Endothelial cell of umbilical vein (primary cell): ENCODE data around the gene RO60. TPM values are rescaled to one million over a fixed set of nuclear protein-coding genes. Genes with fewer than 3 reads are reported as not detected.

Experiments used
- BruUV-seq: library from RNA; stranded (reverse); fragments of 400-500 nt; replicated peaks from 2 replicates; lab custom pipeline; 2021; lab: Mats Ljungman, UMichigan
- CTCF ChIA-PET: fragments of 300-600, 350-600 bp; sonication (Branson Sonifier 250); formaldehyde crosslinking; loops from one replicate; lab custom pipeline; 2021; ENCODE audit warnings: antibody characterized with exemption, inconsistent platforms; lab: Charles Lee
- POLR2A ChIA-PET: fragments of 300-600, 350-600 bp; sonication (Branson Sonifier 250); formaldehyde crosslinking; loops from one replicate; lab custom pipeline; 2021; ENCODE audit warnings: antibody characterized with exemption, inconsistent platforms; lab: Charles Lee
- DNase-seq: peaks from one replicate; pipeline ENCODE4 v3.0.0-alpha.2; 2011; ENCODE audit warnings: low read depth, low spot score
- FAIRE-seq: peaks from 2 replicates; lab custom pipeline; 2011; peaks lifted over from hg19 to GRCh38; lab: Jason Lieb, UNC
- H2AFZ ChIP-seq: 2 replicates; pipeline ENCODE4 v1.6.0; 2012; ENCODE audit warnings: low read depth, low read length, control low read depth, inconsistent platforms
- H3K27ac ChIP-seq: 2 replicates; pipeline ENCODE4 v1.5.1; 2011; ENCODE audit warnings: low read depth, mild to moderate bottlenecking, control low read depth, low read length, moderate library complexity; ENCODE audit not compliant: insufficient read depth
- H3K27me3 ChIP-seq, 2 experiments: 2 replicates each; pipeline versions ENCODE4 v1.6.0 to v1.6.1; 2011; ENCODE audit warnings: low read length in 2 of 2, mixed read lengths in 1 of 2; ENCODE audit not compliant: control insufficient read depth in 2 of 2, insufficient read depth in 2 of 2
- H3K36me3 ChIP-seq, 2 experiments: 2 replicates in 1 of 2; 3 replicates in 1 of 2; pipeline ENCODE4 v1.5.1; 2011; ENCODE audit warnings: low read length in 2 of 2, mild to moderate bottlenecking in 1 of 2, moderate library complexity in 1 of 2; ENCODE audit not compliant: control insufficient read depth in 2 of 2, insufficient read depth in 2 of 2; ENCODE audit errors: extremely low read depth in 1 of 2
- H3K4me1 ChIP-seq: 3 replicates; pipeline ENCODE4 v1.5.1; 2011; ENCODE audit warnings: mild to moderate bottlenecking, low read length; ENCODE audit not compliant: control insufficient read depth, insufficient read depth; ENCODE audit errors: extremely low read depth
- H3K4me2 ChIP-seq: 2 replicates; pipeline ENCODE4 v1.6.1; 2011; ENCODE audit warnings: low read length, control low read depth, mixed read lengths; ENCODE audit not compliant: insufficient read depth
- H3K4me3 ChIP-seq, 3 experiments: fragments of 200-600 bp in 1 of 3; sonication (generic), shearing (Covaris generic) in 1 of 3; replicated peaks in 1 of 3; 2 replicates each; pipeline ENCODE4 v1.5.1; 2011 to 2016; ENCODE audit warnings: control low read depth in 3 of 3, low read length in 3 of 3, mild to moderate bottlenecking in 2 of 3, inconsistent platforms in 1 of 3, low read depth in 1 of 3, moderate library complexity in 1 of 3; ENCODE audit not compliant: insufficient read depth in 1 of 3
- H3K79me2 ChIP-seq: 2 replicates; pipeline ENCODE4 v1.6.0; 2012; ENCODE audit warnings: low read length, inconsistent platforms; ENCODE audit not compliant: control insufficient read depth, insufficient read depth
- H3K9ac ChIP-seq: replicated peaks from 2 replicates; pipeline ENCODE3; 2011; ENCODE audit warnings: low read length, control low read depth; ENCODE audit not compliant: insufficient read depth; ENCODE audit errors: extremely low read depth
- H3K9me1 ChIP-seq: replicated peaks from 3 replicates; pipeline ENCODE4 v1.6.0; 2011; ENCODE audit warnings: mild to moderate bottlenecking, low read length; ENCODE audit not compliant: control insufficient read depth, insufficient read depth; ENCODE audit errors: extremely low read depth
- H3K9me3 ChIP-seq: replicated peaks from 2 replicates; pipeline ENCODE4 v1.5.1; 2012; ENCODE audit warnings: low read length, inconsistent platforms; ENCODE audit not compliant: control insufficient read depth, insufficient read depth
- H4K20me1 ChIP-seq: replicated peaks from 2 replicates; pipeline ENCODE3; 2011; ENCODE audit warnings: mild to moderate bottlenecking, low read length; ENCODE audit not compliant: control insufficient read depth, insufficient read depth; ENCODE audit errors: extremely low read depth
- EZH2 ChIP-seq: IDR thresholded peaks from 2 replicates; pipeline ENCODE4 v1.6.1; 2012; ENCODE audit warnings: borderline replicate concordance, low read depth, mild to moderate bottlenecking, moderate library complexity, low read length, inconsistent platforms; ENCODE audit not compliant: severe bottlenecking
- FOS ChIP-seq: IDR thresholded peaks from 2 replicates; pipeline ENCODE4 v1.6.1; 2011; ENCODE audit warnings: mild to moderate bottlenecking, low read length, moderate library complexity, borderline replicate concordance; ENCODE audit not compliant: insufficient read depth
- GATA2 ChIP-seq: IDR thresholded peaks from 2 replicates; pipeline ENCODE4 v1.7.0; 2011; ENCODE audit warnings: low read depth, mild to moderate bottlenecking, moderate library complexity, mixed read lengths, low read length; ENCODE audit not compliant: insufficient read length, insufficient read depth
- JUN ChIP-seq: IDR thresholded peaks from 2 replicates; pipeline ENCODE4 v1.6.1; 2011; ENCODE audit warnings: borderline replicate concordance, low read depth; ENCODE audit not compliant: insufficient read length, insufficient read depth
- MYC ChIP-seq: IDR thresholded peaks from one replicate; pipeline ENCODE4 v1.6.1; 2011; ENCODE audit warnings: mild to moderate bottlenecking, low read depth, low read length
- POLR2AphosphoS5 ChIP-seq: IDR thresholded peaks from 2 replicates; pipeline ENCODE4 v1.6.1; 2012; ENCODE audit warnings: low read depth, mild to moderate bottlenecking, control low read depth, low read length, moderate library complexity; ENCODE audit not compliant: insufficient read depth
- dilution Hi-C: fragments of 300-500 bp; cut with MboI; formaldehyde crosslinking; loops from one replicate; pipeline ENCODE4 v1.15.0; 2019; ENCODE audit warnings: low sequenced_read_pairs; ENCODE audit not compliant: extremely low pct_ligation_motif_present
- intact Hi-C: fragments of 100-400 bp; cut with micrococcal nuclease; formaldehyde crosslinking; loops from one replicate; pipeline ENCODE4 v1.10.0; 2022
- polyA plus RNA-seq, 4 experiments: library from polyadenylated mRNA; depleted of rRNA in 3 of 4; stranded (reverse) in 3 of 4; unstranded in 1 of 4; fragments of >200 nt; gene quantifications; 2 replicates each; pipeline versions ENCODE4 v1.2.1 to v1.2.3, GENCODE V29; 2011 to 2012; ENCODE audit warnings: missing spikeins in 1 of 4
- total RNA-seq: library from RNA; stranded (reverse); gene quantifications from 2 replicates; pipeline ENCODE4 v1.2.3, GENCODE V29; 2021
- TF ChIP-seq, protein P1 (sequence below): IDR thresholded peaks from 2 replicates; pipeline ENCODE4 v1.6.1; 2011; ENCODE audit not compliant: insufficient read depth, insufficient read length
- TF ChIP-seq, protein P2 (sequence below), 2 donors: IDR thresholded peaks; 1 replicate in 1 of 2; 2 replicates in 1 of 2; pipeline ENCODE4 v1.5.1; 2011; ENCODE audit warnings: low read length in 2 of 2, mild to moderate bottlenecking in 2 of 2, moderate library complexity in 2 of 2, control low read depth in 1 of 2, inconsistent platforms in 1 of 2, low read depth in 1 of 2; ENCODE audit not compliant: insufficient read depth in 1 of 2; ENCODE audit errors: extremely low read depth in 1 of 2

The RO60 gene
- total and polyA plus RNA-seq, 2 donors (not counting 3 experiments of a cell fraction or from before 2014, with no cell fraction given): 11.1 to 60.3 TPM

DNA sequence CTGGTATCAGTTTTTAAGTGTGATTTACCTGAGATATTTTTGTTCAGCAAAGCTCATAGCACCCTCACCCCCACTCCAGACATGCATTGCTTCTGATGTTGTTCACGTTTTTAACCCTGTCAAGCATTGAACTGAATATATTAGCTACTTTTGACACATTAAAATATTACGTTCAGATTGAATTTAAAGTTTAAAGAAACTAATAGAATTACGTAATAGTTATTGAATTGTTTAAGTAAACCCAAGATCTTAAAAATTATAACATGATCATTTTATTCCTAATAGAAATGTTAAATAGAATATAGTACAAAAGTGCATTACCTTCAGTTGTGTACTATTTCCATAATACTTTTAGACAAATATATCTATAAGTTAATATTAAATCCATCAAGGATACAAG is 26.9 kb downstream of the RO60 start:
- FAIRE-seq: no peak
- TF ChIP-seq POLR2AphosphoS5: no peak
- TF ChIP-seq EZH2: no peak
- TF ChIP-seq, protein P1, sequence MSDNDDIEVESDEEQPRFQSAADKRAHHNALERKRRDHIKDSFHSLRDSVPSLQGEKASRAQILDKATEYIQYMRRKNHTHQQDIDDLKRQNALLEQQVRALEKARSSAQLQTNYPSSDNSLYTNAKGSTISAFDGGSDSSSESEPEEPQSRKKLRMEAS: no peak
- Histone ChIP-seq H3K4me3 (no peak overlapping the region), H3K9me3 (no peaks in the 10 kb centered on the region), H3K27ac (no peak overlapping the region), H3K9me1 (no peaks in the 10 kb centered on the region), H4K20me1 (no peaks in the 10 kb centered on the region), H3K79me2 (no peaks in the 10 kb centered on the region), H3K9ac (no peak overlapping the region), H3K4me1 (no peaks in the 10 kb centered on the region), H3K36me3 (peaks cover 9 to 10% of the 10 kb centered on the region in 2 experiments), H3K27me3 (no peaks in the 10 kb centered on the region), H3K4me2 (no peak overlapping the region), H2AFZ (no peak overlapping the region)
- no peak for DNase-seq
- intact Hi-C loops: no loop called here
- POLR2A ChIA-PET: no interaction called here
- CTCF ChIA-PET: interaction anchor here (1.3 kb wide), 1 partner anchor 20 kb away, joined by 3 read pairs; no protein-coding TSS in a partner anchor
- no TSS peak for BruUV-seq
- dilution Hi-C loops: no loop called here

DNA sequence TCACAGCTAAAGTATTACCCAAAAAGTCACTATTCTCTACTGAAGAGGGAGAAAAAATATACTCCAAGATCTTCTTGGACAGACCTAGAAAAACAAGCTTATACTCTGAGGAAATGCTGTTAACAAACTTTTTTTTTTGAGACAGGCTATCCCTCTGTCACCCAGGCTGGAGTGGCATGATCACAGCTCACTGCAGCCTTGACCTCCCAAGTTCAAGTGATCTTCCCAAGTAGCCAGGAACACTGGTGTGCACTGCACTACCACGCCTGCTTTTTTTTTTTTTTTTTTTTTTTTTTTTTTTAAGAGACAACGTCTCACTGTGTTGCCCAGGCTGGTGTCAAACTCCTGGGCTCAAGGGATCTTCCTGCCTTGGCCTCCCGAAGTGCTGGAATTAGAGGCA is 28.5 kb downstream of the RO60 start:
- H3K4me2 ChIP-seq: no peak overlapping the region
- no peaks in the 10 kb centered on the region for H3K27me3 ChIP-seq
- ChIA-PET POLR2A (no interaction called here), CTCF (interaction anchor here (0.7 kb wide), 1 partner anchor 637 kb away, joined by 3 read pairs; no protein-coding TSS in a partner anchor)
- no peak overlapping the region for H3K27ac ChIP-seq
- no peak for DNase-seq
- H3K9me3 ChIP-seq: no peaks in the 10 kb centered on the region
- H3K9me1 ChIP-seq: no peaks in the 10 kb centered on the region
- H3K79me2 ChIP-seq: no peaks in the 10 kb centered on the region
- H2AFZ ChIP-seq: no peak overlapping the region
- intact Hi-C loops (no loop called here), dilution Hi-C loops (no loop called here)
- H4K20me1 ChIP-seq: no peaks in the 10 kb centered on the region
- H3K36me3 ChIP-seq: peaks cover 5% of the 10 kb centered on the region in 2 experiments
- H3K4me1 ChIP-seq: no peaks in the 10 kb centered on the region
- no TSS peak for BruUV-seq
- no peak overlapping the region for H3K4me3 ChIP-seq
- TF ChIP-seq, protein P2, sequence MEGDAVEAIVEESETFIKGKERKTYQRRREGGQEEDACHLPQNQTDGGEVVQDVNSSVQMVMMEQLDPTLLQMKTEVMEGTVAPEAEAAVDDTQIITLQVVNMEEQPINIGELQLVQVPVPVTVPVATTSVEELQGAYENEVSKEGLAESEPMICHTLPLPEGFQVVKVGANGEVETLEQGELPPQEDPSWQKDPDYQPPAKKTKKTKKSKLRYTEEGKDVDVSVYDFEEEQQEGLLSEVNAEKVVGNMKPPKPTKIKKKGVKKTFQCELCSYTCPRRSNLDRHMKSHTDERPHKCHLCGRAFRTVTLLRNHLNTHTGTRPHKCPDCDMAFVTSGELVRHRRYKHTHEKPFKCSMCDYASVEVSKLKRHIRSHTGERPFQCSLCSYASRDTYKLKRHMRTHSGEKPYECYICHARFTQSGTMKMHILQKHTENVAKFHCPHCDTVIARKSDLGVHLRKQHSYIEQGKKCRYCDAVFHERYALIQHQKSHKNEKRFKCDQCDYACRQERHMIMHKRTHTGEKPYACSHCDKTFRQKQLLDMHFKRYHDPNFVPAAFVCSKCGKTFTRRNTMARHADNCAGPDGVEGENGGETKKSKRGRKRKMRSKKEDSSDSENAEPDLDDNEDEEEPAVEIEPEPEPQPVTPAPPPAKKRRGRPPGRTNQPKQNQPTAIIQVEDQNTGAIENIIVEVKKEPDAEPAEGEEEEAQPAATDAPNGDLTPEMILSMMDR (IDR thresholded peaks at IDR 0.05; ENCODE audit: extremely low read depth in 1 of 2, insufficient read depth in 1 of 2, low read depth in 1 of 2, low read length in 2 of 2): no peak
- TF ChIP-seq GATA2 (no peak), MYC (no peak), FOS (no peak), JUN (no peak)
- TF ChIP-seq, protein P1: no peak
- no peak for FAIRE-seq
- no peak overlapping the region for H3K9ac ChIP-seq
